HG02943 (cell line): Measurements from ENCODE around the gene LTC4S.
"Not testable (repeated sequence)": the region's sequence is repeated elsewhere in the genome, so short reads cannot be mapped to it uniquely, and the experiment has no call there.

Experiments
- ATAC-seq: cut with Tn5 transposase; IDR thresholded peaks from one replicate; pipeline ENCODE4 v1.9.1; 2021; ENCODE audit warnings: mild to moderate bottlenecking, low read depth, moderate library complexity; ENCODE audit not compliant: unreplicated experiment

LTC4S gene

GRCh38 chr5:179822059-179822432 is 28.3 kb downstream of the LTC4S start:
- ATAC-seq: no peak

GRCh38 chr5:179822444-179822990 is 28.7 kb downstream of the LTC4S start:
- ATAC-seq: no peak

- no peak for ATAC-seq
These were observed 30.4 kb downstream of the LTC4S start for GRCh38 chr5:179823937-179824744.

GRCh38 chr5:179824745-179825112 is 30.9 kb downstream of the LTC4S start:
- ATAC-seq: no peak

GRCh38 chr5:179825655-179826182 is 31.9 kb downstream of the LTC4S start:
- ATAC-seq: no peak

GRCh38 chr5:179827680-179828079 is 33.9 kb downstream of the LTC4S start:
- no peak for ATAC-seq

GRCh38 chr5:179828756-179829421 is 35.1 kb downstream of the LTC4S start:
- ATAC-seq: no peak

- ATAC-seq: no peak
These were observed 36.1 kb downstream of the LTC4S start for GRCh38 chr5:179829732-179830435.

GRCh38 chr5:179830818-179831468 is 37.2 kb downstream of the LTC4S start:
- no peak for ATAC-seq

- no peak for ATAC-seq
These were observed 38.4 kb downstream of the LTC4S start for GRCh38 chr5:179832039-179832745.

- no peak for ATAC-seq
These were observed 39.4 kb downstream of the LTC4S start for GRCh38 chr5:179833056-179833708.

- no peak for ATAC-seq
These were observed 39.9 kb downstream of the LTC4S start for GRCh38 chr5:179833709-179834070.

GRCh38 chr5:179834120-179834519 is 40.3 kb downstream of the LTC4S start:
- no peak for ATAC-seq

- not testable (repeated sequence) for ATAC-seq
These were observed 41.1 kb downstream of the LTC4S start for GRCh38 chr5:179834871-179835270.

GRCh38 chr5:179836225-179837019 is 42.6 kb downstream of the LTC4S start:
- ATAC-seq: no peak

- no peak for ATAC-seq
These were observed 43.6 kb downstream of the LTC4S start for GRCh38 chr5:179837076-179838011.
